DMS153 treated with DMSO at 0.1 percent for 48 hours (cell line): ENCODE measurements around the gene ASIC5.
"Not testable (repeated sequence)": the region's sequence is repeated elsewhere in the genome, so short reads cannot be mapped to it uniquely, and the experiment has no call there.

Experiments
- DNase-seq: peaks from one replicate; lab custom pipeline; 2025; ENCODE audit not compliant: unreplicated experiment; lab: John Stamatoyannopoulos, UW

The ASIC5 gene, protein sequence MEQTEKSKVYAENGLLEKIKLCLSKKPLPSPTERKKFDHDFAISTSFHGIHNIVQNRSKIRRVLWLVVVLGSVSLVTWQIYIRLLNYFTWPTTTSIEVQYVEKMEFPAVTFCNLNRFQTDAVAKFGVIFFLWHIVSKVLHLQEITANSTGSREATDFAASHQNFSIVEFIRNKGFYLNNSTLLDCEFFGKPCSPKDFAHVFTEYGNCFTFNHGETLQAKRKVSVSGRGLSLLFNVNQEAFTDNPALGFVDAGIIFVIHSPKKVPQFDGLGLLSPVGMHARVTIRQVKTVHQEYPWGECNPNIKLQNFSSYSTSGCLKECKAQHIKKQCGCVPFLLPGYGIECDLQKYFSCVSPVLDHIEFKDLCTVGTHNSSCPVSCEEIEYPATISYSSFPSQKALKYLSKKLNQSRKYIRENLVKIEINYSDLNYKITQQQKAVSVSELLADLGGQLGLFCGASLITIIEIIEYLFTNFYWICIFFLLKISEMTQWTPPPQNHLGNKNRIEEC

DNA sequence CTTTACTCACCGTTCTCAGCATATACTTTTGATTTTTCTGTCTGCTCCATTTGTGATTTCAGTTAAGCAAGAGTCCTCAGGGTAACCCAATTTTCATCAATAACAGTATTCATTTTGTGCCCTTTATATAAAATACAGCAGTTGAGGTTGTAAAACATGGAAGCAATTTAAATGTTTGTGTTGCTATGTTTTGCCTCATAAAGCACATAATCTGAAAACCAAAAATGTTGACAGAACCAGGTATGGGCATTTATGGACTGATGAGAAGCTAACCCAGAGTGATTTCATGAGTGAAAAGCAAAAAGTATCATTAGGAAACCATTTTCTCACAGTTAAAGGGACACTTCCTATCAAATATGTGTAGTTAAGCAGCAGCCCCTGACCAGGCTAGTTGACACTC, at the start of gene ASIC5:
Gene ASIC5 (minus strand): TSS at position 101 of the 400 bp plus-strand sequence. CDS start 51 bp downstream, at position 50.
- no peak for DNase-seq

DNA sequence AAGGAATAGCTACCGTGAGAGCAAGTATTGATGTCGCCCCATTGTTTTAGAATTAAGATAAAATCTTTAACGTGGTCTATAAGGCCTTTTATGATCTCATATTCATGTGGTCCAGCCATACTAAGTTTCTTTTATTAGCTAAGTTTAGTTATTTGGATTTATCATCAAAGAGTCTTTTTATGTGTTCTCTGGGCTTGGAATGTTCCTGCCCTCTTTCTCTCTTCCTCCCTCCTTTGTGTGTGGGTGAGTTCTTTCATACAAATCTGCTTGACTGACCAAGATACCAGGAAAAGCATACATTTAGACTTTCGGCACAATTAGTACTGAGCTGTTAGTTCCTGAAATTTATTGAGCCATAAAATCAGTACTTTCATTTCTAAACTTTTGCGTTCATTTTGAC, 48.7 kb upstream of the ASIC5 start:
- DNase-seq: no peak

DNA sequence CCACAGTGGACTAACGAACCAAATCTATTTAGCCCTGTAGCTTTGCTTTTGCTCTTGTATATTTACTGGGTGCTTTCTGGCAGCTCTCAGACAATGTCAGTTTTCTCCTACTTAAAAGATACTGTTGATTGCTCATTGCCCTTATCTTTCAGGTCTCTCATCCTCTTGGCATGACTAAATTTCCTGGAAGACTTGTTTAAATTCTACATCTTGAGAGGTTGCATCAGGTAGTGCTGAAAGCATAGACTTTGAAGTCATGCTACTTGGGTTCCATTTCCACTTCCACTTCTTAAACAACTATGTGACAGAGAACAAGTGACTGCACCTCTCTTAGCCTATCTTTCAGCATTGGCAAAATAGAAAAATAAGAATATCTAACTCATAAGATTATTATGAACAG, 45.8 kb upstream of the ASIC5 start:
- DNase-seq: no peak

DNA sequence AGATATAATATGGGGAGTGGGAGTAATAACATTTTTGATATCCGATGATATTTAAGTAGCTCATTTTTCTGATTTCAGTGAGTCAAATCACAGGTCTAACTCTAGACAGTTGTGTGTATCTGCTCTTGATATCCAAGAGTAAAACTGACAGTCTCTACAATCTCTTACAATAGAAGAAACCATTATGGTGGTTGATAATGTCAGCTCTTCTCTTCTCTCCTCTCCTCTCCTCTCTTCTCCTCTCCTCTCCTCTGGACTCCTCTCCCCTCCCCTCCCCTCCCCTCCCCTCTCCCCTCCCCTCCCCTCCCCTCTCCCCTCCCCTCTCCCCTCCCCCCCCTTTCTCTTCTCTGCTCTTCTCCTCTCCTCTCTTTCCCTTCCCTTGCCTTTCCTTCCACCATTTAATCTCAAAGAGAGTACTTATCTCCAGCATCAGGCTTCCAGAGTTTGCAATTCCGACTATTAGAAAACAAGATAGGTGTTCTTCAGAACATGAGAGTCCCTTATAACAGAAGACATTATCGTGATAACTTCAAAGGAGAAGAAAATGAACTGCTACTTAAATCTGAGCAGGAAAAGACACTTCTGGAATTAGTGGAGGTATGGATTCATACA, 43.6 kb upstream of the ASIC5 start:
- DNase-seq: no peak

DNA sequence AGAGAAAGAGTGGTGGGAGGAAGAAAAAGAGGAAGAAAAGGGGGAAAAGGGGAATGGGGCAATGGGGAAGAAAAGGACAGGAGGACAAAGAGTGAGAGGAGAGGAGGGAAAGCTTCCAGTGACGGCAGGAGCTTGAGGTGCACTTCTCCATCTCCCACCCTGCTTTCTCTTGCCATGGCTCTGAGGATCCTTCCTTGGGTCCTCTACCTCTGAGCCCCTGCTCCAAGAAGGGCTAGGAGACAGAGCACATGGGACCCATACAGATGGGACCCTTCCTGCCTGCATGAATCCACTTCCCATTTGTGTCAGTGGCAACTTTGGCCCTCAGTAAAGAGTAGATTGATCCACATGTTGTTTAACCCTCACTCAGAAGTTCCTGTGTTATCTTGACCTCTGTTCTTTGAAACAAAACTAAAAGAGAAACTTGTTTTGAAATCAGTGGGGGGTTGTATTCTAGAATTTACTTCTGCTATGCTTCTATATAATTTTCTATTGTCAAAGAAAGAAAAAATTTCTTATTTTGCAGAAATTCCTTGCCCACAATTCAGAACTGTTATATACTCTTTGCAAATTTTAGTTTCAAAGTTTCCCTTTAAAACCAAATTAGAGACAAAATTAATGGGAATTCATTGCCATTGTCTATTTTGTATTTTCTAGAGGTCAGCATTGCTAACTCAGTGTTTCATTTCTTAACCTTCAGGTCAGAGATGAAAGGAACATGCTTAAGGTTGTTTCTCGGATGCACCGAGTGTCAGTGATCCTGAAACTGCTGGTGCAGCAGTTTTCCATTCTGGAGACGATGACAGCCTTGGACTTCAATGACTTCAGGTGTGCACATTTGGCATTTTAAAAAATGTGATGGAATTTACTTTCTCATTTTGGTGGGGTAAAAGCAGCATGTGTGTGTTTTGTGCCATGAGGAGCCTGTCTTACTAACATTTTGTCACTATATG, 42.4 kb upstream of the ASIC5 start:
- DNase-seq: no peak

DNA sequence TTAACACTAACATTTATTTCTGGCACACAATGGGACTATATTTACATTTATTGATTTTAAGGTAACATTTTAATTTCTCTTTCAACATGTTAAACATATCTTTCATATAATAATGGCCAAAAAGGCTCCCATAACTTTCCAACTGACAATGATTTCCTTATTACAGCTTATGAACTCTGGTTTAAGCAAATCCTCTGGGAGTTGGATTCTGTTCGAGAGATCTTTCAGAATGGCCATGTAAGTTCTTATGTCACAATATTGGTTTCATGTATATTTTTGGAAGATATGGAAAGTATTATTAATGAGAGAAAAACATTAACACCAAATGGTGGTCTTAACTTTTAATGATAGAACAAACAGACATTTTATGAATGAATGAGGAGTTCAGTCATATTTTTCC, 41.5 kb upstream of the ASIC5 start:
- DNase-seq: no peak

DNA sequence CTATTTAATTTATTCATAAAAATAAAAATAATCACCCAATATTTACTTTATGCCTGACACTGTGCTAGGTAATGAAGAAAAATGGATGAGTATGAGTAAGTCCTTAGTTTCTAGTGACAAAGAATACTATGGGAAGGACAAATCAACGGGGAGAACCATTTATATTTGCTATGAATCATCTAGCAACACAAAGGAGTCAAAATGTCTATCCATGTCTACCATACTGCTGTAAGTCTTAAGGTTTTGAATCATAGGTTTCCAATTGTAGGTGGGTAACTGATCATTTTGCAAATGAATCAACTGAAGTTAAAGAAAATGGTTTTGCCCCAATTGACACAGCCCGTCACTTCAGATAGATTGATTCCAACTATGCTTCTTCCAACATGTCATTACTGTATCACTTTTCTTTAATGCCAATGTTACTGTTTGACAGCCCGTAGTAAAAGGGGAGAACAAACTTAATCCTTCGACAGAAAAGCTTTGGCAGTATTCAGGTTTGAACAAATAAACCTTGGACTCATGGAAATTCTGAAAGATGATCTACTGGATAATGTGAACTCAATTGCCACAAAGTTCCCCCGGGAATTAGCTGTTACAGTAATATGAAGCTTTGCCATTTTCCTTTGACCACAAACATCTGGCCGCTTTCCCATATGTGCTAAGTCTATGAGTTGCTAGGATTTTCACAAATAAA, 40.6 kb upstream of the ASIC5 start:
- DNase-seq: peak; percentile 72

DNA sequence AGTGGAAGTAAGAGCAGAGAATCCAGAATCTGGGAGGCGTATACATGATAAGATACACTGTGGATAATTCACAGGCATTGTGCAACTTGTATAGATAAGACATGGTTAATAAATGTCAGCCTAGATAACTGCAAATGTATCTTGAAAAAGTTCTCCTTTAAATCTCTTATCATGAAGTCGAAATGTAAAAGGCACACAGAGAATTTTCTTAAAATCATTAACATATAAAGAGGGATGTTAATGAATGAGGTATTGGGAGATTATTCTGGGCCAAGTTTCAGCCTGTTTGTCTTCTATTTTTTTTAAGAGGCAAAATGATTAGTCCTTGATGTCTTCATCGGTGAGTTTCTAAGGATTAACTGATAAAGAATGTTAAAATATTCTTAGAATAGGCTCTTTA, 38.3 kb upstream of the ASIC5 start:
- no peak for DNase-seq

DNA sequence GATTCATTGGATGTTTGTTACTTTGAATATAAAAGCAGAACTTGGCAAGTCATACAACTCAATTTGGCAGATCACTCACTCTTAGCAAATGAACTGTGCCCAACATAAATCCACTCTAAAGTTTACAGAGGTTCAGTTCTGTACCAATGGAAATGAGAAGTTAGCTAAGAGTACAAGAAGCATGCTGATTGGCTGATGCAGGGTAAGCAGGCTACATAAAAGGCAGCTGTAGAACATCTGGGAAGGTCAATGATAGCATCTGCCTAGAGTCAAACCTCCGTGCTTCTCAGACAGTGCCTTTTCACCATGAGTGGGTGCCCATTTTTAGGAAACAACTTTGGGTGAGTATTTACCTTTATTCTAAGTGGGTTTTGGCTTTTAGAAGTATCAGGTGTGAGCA, 37.4 kb upstream of the ASIC5 start, which contains the start of gene TDO2:
Gene TDO2 (plus strand): TSS at position 244 of the 400 bp plus-strand sequence. CDS start 63 bp downstream, at position 307.
- DNase-seq: no peak

DNA sequence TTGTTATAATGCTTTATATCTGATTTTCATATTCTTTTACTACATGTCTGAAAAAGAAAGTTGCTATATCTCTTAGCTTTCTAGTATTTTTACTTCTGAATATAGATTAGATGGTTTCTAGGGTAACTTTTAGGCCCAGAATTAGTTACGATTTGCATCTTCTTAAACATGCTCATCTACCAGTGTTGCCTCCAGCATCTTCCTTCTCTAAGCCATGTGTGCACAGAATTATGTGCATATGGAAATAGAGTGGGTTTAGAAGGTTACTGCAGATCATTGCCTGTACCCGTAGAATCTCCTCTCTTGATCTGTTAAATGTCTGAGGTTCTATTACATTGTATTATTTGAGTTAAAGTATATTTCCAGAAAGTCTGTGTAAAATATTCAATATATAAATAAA, 34.9 kb upstream of the ASIC5 start:
- no peak for DNase-seq

DNA sequence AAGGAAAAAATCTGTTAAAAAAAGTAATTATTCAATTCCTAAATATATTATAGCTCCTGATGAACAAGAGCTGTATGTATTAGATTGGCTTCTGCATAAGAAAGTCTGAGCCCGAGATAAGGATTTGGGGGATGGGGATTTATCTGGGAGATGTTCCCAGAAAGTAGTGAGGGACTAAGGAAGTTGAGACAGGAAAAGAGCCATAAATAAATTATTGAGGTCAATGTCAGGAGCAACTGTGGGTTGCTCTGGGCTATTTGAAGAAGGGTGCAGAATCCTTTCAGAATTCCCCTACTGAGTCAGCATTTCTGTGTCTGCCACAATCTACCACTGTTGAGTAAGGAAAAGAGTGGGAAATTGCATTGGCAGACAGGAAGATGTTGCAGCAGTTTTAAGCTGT, 34.3 kb upstream of the ASIC5 start:
- no peak for DNase-seq

DNA sequence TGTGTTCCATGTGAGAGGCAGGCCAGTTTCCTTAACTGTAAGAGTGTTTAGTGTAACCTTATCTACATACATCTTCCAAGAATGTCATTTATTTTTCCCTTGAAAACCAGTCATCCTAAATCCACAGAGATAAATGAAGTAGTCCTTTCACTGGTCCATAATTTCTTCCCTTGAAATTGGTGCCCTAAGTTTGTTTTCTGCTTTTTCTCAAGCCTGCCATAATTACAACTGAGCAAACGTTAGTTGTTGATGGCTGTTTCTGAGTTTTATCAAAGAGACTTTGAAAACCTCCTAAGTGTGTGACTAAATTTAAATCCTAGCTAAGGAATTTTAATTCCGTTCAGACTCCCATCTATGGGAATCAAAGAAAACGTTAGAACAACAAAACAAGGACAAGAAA, 33.8 kb upstream of the ASIC5 start:
- DNase-seq: no peak

DNA sequence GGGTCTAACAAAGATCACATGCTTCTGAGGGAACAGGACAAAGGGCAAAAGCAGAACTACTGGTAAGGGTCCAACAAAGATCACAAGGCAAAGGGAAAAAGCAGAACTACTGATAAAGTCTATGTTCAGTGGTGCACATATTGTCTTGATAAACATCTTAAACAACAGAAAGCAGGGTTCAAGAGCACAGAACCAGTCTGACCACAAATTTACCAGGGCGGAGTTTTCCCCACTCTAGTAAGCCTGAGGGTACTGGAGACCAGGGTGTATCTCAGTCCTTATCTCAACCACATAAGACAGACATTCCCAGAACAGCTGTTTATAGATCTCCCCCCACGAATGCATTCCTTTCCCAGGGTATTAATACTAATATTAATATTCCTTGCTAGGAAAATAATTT, 32.3 kb upstream of the ASIC5 start:
- not testable (repeated sequence) for DNase-seq

DNA sequence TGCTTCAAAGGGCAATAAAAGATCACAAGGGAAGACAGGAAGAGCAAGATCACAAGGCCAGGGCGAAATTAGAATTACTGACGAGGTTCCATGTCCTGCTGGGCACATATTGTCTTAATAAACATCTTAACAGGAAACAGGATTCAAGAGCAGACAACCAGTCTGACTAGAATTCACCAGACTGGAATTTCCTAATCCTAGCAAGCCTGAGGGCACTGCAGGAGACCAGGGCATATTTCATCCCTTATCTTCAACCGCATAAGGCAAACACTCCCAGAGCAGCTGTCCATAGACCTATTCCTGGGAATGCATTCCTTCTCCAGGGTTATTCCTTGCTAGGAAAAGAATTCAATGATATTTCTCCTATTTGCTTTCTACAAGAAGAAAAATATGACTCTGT, 25.0 kb upstream of the ASIC5 start:
- no peak for DNase-seq

DNA sequence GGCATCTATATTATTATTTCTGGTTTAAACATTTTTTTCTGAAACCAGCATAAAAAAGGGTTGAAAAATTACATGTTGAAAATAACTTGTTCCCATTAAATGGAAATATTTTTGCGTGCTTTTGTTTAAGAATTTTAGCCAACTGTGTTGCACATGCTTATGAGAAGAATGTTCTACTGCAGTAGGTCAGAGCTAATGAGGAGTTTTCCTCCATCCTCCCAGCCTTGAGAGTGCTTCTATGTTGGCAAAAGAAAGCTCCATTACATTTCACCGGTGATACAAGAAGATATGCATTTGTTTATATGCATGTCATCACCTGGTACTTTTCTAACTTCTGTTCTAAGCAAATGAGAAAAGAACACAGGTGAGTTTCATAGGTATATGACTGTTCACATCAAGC, 23.9 kb upstream of the ASIC5 start:
- no peak for DNase-seq

DNA sequence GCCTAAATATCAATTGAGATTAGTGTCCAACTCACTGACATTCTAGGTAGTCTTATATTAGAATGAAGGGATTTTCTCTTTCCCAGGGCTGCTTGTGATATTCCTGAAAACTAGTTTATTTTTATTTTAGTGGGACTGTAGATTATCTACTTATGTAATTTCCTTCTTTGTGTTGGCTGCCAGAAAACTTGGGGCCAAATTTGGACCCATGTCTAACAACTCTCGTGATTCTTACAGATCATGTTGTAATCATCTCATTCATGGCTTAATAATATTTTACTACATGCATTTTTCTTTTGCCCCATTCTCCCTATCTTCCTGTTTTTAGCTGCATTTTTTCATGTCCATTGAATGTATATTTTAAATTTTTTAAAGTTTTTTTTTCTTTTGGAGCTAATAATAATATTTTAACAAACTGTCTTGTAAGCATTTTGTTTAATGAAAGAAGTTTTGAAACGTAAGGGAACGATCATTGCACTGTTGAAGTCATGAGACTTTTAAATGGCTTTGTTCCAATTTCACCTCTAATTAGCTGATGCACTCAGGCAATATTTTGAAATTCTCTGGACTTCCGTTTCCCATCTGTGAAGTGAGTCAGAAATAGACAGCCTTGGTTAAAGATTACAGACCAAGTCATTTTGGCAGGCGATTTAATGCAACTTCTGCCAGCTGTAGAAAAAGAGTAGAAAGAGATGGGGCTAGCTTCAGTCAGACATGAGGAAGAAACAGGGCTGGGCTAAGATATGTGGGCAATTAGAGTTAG, 23.1 kb upstream of the ASIC5 start:
- DNase-seq: no peak

DNA sequence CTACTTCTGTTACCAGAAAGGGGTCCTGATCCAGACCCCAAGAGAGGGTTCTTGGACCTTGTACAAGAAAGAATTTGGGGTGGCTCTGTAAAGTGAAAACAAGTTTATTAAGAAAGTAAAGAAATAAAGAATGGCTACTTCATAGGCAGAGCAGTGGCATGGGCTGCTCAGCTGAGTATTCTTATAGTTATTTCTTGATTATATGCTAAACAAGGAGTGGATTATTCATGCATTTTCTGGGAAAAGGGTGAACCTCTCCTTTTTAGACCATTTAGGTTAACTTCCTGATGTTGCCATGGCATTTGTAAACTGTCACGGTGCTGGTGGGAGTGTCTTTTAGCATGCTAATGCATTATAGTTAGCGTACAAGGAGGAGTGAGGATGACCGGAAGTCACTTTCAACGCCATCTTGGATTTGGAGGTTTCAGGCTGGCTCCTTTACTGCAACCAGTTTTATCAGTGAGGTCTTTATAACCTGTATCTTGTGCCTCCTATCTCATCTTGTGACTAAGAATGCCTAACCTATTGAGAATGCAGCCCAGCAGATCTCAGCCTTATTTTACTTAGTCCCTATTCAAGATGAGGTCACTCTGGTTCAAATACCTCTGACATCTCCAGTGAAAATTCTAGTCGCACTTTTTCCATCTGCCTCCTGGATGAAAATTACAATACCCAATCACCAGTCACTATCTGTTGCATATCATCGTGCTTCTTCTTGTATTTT, 21.9 kb upstream of the ASIC5 start:
- DNase-seq: no peak

DNA sequence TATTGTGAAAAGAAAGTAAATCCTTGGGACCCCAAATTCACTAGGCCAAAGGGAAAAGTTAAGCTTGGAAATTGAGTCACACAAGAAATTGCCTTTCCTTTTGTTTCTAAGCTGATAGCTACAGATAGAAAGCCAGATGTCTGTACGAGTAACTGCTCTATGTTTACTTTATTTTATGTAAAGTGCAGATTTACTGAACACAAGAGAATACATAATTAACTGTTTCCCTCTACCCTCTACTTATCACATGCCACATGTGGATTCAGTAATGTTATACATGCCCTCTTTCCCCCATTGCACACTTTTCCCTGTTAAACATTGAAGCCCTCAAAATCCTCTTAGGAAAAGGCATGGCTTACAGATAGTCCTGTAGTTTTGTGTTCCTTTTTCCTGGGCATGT, 21.0 kb upstream of the ASIC5 start:
- no peak for DNase-seq

DNA sequence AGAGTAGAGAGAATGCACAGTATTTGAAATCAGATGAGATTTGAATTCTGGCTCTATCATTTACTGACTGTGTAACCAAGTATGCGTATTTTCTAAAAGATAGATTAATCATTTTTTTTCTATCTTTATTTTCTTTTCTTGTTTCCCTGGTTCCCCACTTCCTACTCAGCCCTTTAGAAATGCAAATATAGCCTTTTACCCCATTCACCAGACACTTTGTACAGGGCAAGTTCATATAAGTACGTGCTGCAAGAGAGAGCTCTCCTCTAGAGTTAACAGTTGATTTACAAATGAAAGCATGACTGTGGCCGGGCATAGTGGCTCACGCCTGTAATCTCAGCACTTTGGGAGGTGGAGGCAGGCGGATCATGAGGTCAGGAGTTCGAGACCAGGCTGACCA, 19.6 kb upstream of the ASIC5 start:
- no peak for DNase-seq
